ENCODE data around the gene ANO7.

Gene ANO7

DNA sequence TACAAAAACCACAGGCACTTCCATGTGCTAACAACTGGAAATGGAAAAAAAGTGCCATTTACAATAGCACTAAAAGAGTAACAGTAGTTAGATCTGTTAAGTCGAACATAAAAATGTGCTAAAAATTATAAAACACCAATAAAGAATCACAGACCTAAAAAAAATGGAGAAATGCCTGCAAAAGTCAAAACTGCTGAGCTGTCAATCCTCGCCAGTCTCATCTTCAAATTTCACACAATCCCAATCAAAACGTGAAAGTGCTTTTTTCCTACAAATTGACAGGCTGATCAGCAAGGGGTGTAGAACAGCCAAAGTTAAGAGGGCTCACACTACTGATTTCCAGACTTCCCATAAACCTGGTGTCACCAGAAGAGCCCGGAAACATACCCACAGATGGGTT is 53.2 kb downstream of the ANO7 start:
- TF ChIP-seq, protein P1, sequence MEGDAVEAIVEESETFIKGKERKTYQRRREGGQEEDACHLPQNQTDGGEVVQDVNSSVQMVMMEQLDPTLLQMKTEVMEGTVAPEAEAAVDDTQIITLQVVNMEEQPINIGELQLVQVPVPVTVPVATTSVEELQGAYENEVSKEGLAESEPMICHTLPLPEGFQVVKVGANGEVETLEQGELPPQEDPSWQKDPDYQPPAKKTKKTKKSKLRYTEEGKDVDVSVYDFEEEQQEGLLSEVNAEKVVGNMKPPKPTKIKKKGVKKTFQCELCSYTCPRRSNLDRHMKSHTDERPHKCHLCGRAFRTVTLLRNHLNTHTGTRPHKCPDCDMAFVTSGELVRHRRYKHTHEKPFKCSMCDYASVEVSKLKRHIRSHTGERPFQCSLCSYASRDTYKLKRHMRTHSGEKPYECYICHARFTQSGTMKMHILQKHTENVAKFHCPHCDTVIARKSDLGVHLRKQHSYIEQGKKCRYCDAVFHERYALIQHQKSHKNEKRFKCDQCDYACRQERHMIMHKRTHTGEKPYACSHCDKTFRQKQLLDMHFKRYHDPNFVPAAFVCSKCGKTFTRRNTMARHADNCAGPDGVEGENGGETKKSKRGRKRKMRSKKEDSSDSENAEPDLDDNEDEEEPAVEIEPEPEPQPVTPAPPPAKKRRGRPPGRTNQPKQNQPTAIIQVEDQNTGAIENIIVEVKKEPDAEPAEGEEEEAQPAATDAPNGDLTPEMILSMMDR (IDR thresholded peaks at IDR 0.05), result no peak

DNA sequence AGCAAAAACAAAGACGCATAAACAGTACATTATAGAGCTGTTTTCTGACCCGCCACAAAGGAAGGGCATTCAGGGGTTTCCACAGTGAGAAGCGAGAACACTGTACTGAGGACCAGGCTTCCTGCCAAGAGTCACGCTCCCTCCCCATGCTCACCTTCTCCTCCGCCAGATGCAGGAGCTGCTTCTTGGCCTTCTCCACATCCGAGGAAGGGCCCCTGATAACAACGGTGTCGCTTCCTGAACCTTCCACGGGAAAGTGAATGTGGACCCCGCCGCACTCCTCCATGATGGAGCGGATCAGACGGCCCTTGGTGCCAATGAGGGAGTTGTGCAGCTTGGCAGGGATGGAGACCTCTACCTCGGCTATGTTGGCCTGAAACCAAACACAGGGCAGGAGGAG is 53.8 kb downstream of the ANO7 start:
- TF ChIP-seq, protein P1 (IDR thresholded peaks at IDR 0.05), result no peak

DNA sequence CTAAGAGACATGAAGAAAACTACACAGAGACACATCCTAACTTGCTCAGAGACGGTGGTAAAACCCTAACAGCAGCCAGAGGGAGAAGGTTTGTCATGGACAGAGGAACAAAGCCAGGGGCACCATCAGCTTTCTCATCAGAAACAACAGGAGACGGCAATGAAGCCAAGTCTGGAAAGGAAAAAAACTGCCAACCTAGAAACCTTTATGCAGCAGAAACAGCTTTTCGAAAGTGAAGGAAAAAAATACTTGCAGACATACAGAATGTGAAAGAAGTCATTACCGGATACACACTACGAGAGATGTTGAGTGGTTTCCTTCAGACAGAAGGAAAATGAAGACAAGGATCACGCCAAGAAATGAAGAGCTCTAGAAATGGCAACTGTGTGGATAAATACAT is 55.9 kb downstream of the ANO7 start:
- TF ChIP-seq, protein P1 (IDR thresholded peaks at IDR 0.05), result no peak

DNA sequence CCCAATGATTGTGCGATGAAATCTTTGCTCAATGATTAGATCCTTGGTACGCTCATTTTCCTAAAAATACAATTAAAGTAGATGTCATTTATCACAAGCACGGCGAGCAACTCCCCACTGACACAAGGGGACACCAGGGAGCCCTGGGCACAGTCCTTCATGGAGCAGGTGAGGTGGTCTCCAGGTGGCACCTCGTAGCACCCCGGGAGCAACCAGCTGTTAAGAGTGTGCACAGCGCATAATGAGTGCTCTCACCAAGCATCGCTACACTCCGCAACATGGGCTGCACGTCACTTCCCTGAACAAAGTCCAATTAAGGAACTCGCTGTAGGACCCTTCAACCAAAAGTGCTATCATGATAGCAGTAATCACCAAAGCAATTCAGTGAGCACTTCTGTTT is 59.8 kb downstream of the ANO7 start:
- TF ChIP-seq, protein P1 (IDR thresholded peaks at IDR 0.05), result no peak

DNA sequence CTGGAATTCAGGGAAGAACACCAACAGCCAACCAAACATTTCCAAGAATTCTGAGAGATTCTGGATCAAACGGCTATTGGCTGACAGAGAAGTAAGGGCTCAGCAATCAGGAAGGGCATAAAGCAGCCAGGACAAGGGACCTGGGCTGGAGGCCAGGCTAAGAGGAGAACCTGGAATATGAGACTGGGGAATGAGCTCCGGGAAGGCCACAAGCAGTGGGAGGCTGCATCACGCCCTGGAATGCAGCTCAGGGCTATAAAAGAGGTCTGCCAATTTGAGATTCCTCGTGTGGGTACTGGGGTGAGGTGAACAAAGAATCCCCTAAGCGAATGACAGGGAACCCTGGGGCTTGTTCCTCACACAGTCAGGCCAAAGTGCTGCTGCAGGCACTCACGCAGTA is 60.4 kb downstream of the ANO7 start:
- TF ChIP-seq, protein P1 (IDR thresholded peaks at IDR 0.05), result no peak

DNA sequence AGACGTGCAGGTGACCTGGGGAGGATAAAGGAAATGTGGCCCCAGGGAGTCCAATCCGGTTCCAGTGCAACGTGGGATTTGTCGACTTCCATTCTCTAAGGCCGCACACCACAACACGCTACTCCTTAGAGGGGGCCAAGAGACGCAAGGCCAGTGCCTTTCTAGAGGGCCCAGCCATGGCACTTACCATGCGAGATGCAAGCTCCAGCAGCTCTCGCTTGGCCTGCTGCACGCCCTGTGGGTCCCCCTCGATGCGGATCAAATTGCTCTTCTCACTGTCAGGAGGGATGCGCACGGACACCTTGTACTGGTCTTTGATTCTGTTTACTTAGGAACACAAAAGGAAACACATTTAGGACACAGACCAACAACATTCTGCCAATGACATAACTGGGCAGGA is 61.2 kb downstream of the ANO7 start:
- TF ChIP-seq, protein P1 (IDR thresholded peaks at IDR 0.05), result no peak

DNA sequence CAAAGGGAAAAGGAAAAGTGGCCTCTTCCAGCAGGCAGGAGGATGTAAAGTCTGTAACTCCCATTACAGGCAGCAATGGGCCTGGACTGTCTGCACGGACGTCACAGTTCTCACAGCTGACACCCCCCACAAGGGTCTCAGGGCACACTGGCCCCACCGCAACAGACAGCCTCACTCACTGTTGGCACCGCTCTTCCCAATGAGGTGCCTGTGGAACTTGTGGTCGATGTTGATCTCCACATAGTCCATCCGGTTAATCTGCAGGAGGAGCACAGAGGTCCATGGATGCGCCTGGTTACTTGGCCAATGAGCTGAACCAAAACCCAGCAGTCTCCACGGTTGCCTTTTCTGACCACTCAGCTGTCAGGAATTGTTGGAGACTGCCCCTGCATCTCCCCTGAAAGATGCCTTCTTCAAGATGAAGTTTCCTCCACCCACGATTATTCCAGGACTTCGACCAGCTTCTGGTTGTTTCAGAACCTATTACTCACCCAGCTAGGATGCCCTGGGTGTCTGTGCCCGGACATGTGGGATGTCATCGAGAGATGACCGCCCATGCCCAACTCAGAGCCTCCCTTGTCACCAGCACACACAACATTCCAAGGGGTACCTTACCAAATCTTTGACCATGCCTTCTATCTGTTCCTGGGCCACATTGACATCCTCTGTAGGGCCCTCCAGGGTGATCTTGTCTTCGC is 64.5 kb downstream of the ANO7 start:
- TF ChIP-seq, protein P1 (IDR thresholded peaks at IDR 0.05), result no peak

DNA sequence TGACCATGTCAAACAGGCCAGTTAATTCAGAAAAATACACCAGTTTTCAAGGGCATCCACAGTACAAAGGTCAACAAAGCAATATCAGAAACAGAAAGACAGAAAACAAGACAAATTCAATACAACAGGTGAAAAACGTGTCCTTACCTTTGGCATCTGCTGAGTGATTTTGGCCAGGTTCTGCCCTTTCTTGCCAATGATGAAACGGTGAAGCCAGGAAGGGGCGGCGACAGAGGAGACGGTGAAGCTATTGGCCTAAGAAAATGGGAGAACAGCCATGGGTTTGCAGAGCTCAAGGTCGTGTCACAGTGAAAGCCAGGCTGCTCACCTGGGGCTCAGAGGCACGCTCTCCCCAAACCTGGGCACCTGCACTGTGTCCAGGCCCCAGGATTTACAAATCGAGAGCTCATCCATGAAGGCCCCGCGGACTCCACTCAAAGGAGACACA is 66.5 kb downstream of the ANO7 start:
- TF ChIP-seq, protein P1 (IDR thresholded peaks at IDR 0.05), result no peak

Data from LNCAP (cell line).